Lower leg skin (tissue), 4 donors: ENCODE data around the gene ADARB1. TPM values are rescaled to one million over a fixed set of nuclear protein-coding genes. Genes with fewer than 3 reads are reported as not detected.
A peak's percentile ranks its signal among the peaks of the same experiment; 100 is the strongest.

ENCODE experiments used
- DNase-seq, 2 donors: peaks; one replicate each; pipeline ENCODE4 v3.0.0-alpha.2; 2019; ENCODE audit warnings: low spot score in 2 of 2
- H3K4me3 ChIP-seq: fragments of 200-600 bp; sonication (generic); 2 replicates; pipeline ENCODE4 v1.5.1; 2017; ENCODE audit warnings: mild to moderate bottlenecking, low read depth; ENCODE audit not compliant: poor library complexity, severe bottlenecking
- CTCF ChIP-seq, 3 donors: fragments of 450-650 bp; IDR thresholded peaks; one replicate each; pipeline ENCODE4 v1.5.1; 2016; ENCODE audit warnings: antibody characterized with exemption in 3 of 3, mild to moderate bottlenecking in 3 of 3, moderate library complexity in 2 of 3
- POLR2A ChIP-seq, 2 donors: fragments of 450-650 bp; IDR thresholded peaks; one replicate each; pipeline ENCODE4 v1.6.1; 2016 to 2017; ENCODE audit warnings: antibody characterized with exemption in 2 of 2, mild to moderate bottlenecking in 1 of 2, moderate library complexity in 1 of 2
- WGBS, 2 donors: methylation state at CpG; one replicate each; pipeline ENCODE4 v1.1.5; 2018; 5-methylcytosine and 5-hydroxymethylcytosine counted together
- intact Hi-C: fragments of 100-400 bp; cut with DNase I; formaldehyde crosslinking; loops from one replicate; pipeline ENCODE4 v1.15.0; 2023; ENCODE audit warnings: low total_unique reads
- total RNA-seq, 4 donors: library from RNA; depleted of rRNA; stranded (reverse); fragments of >200 nt; gene quantifications; one replicate each; pipeline ENCODE4 v1.1.0, GENCODE V29; 2016

Gene ADARB1
- total RNA-seq, 4 donors from 2014 or later, result 14.6 to 21.9 (median 16.6) TPM

- no peak for DNase-seq
- WGBS, 2 donors, result 95 to 96% methylated on average over 7 of the region's 7 CpGs
- intact Hi-C loops, result loop anchor here (5.0 to 10.0 kb wide), 2 partner anchors 52 to 175 kb away; partner anchors contain the start of gene ADARB1
- TF ChIP-seq CTCF (IDR thresholded peaks at IDR 0.05), result no peak
- TF ChIP-seq POLR2A (IDR thresholded peaks at IDR 0.05), result no peak
- no peak overlapping the region for H3K4me3 ChIP-seq
Measured at GRCh38 chr21:45126983-45127382, 52.6 kb downstream of the ADARB1 start.

GRCh38 chr21:45127937-45128336 is 53.6 kb downstream of the ADARB1 start:
- no peak for DNase-seq
- TF ChIP-seq POLR2A (IDR thresholded peaks at IDR 0.05) (no peak), CTCF (IDR thresholded peaks at IDR 0.05) (no peak)
- no peak overlapping the region for H3K4me3 ChIP-seq
- intact Hi-C loops, result loop anchor here (5.0 to 10.0 kb wide), 2 partner anchors 53 to 176 kb away; partner anchors contain the start of gene ADARB1
- 92 to 94% methylated on average over 13 of the region's 13 CpGs for whole genome bisulfite sequencing, 2 donors

GRCh38 chr21:45128613-45129188 is 54.3 kb downstream of the ADARB1 start:
- intact Hi-C loops, result loop anchor here (5.0 to 10.0 kb wide), 2 partner anchors 54 to 176 kb away; partner anchors contain the start of gene ADARB1
- TF ChIP-seq CTCF (IDR thresholded peaks at IDR 0.05), result no peak
- no peak for TF ChIP-seq POLR2A (IDR thresholded peaks at IDR 0.05)
- peak in 1 of 2 donors; percentile 92 for DNase-seq
- 47 to 50% methylated on average over 9 of the region's 9 CpGs for WGBS, 2 donors
- no peak overlapping the region for H3K4me3 ChIP-seq

- intact Hi-C loops, result loop anchor here (5.0 to 10.0 kb wide), 2 partner anchors 55 to 177 kb away; partner anchors contain the start of gene ADARB1
- WGBS, 2 donors, result 38 to 43% methylated on average over 19 of the region's 19 CpGs
- no peak overlapping the region for H3K4me3 ChIP-seq
- DNase-seq, result no peak
- TF ChIP-seq CTCF (IDR thresholded peaks at IDR 0.05) (no peak), POLR2A (IDR thresholded peaks at IDR 0.05) (no peak)
Measured at GRCh38 chr21:45129189-45129923, 55.0 kb downstream of the ADARB1 start.

GRCh38 chr21:45130324-45130774 is 56.0 kb downstream of the ADARB1 start:
- DNase-seq, result no peak
- intact Hi-C loops, result no loop called here
- no peak overlapping the region for H3K4me3 ChIP-seq
- no peak for TF ChIP-seq POLR2A (IDR thresholded peaks at IDR 0.05)
- no peak for TF ChIP-seq CTCF (IDR thresholded peaks at IDR 0.05)
- 7 to 9% methylated on average over 10 of the region's 10 CpGs for WGBS, 2 donors
